Panc1 (cell line): ENCODE results near the gene PRKCQ. TPM values are rescaled to one million over a fixed set of nuclear protein-coding genes. Genes with fewer than 3 reads are reported as not detected.

ENCODE experiments used
- ATAC-seq: fragments of 200-7000 bp; cut with Tn5 transposase; 2 replicates; pipeline ENCODE4 v1.9.1; 2020; ENCODE audit warnings: mild to moderate bottlenecking, moderate library complexity
- BruUV-seq: library from RNA; stranded (reverse); fragments of 400-500 nt; replicated peaks from 2 replicates; lab custom pipeline; 2021; lab: Mats Ljungman, UMichigan
- CTCF ChIA-PET: fragments of 300-600 bp; sonication (Branson Sonifier 250); formaldehyde crosslinking; loops from one replicate; lab custom pipeline; 2022; ENCODE audit warnings: antibody characterized with exemption; lab: Charles Lee
- POLR2A ChIA-PET: fragments of 300-600 bp; sonication (Branson Sonifier 250); formaldehyde crosslinking; loops from one replicate; lab custom pipeline; 2022; ENCODE audit warnings: antibody characterized with exemption; lab: Charles Lee
- DNase-seq: peaks from one replicate; pipeline ENCODE4 v3.0.0-alpha.2; 2010; ENCODE audit warnings: low read depth, low spot score
- H3K27ac ChIP-seq: 2 replicates; pipeline ENCODE4 v1.5.1; 2011; ENCODE audit warnings: mild to moderate bottlenecking, low read length, inconsistent platforms
- H3K27me3 ChIP-seq: fragments of 200-500 bp; sonication (Bioruptor generic); 2 replicates; pipeline ENCODE4 v1.6.0; 2014; ENCODE audit warnings: low read length, inconsistent platforms; ENCODE audit not compliant: control insufficient read depth, insufficient read depth
- H3K36me3 ChIP-seq: fragments of 200-500 bp; sonication (Bioruptor generic); 2 replicates; pipeline ENCODE4 v1.5.1; 2014; ENCODE audit warnings: inconsistent platforms, mild to moderate bottlenecking, low read length, moderate library complexity; ENCODE audit not compliant: control insufficient read depth, insufficient read depth
- H3K4me1 ChIP-seq: 2 replicates; pipeline ENCODE4 v1.5.1; 2011; ENCODE audit warnings: inconsistent platforms, mild to moderate bottlenecking, low read length, moderate library complexity; ENCODE audit not compliant: control insufficient read depth, insufficient read depth
- H3K4me3 ChIP-seq, 2 experiments: 2 replicates each; pipeline ENCODE4 v1.5.1; 2011 to 2012; ENCODE audit warnings: low read depth in 2 of 2, low read length in 2 of 2, mild to moderate bottlenecking in 2 of 2, inconsistent platforms in 1 of 2, moderate library complexity in 1 of 2
- H3K9me3 ChIP-seq: fragments of 200-500 bp; sonication (Bioruptor generic); 2 replicates; pipeline ENCODE4 v1.5.1; 2014; ENCODE audit warnings: low read depth, mild to moderate bottlenecking, inconsistent platforms, low read length, moderate library complexity; ENCODE audit not compliant: control insufficient read depth, insufficient read depth
- CTCF ChIP-seq: fragments of 450-650 bp; IDR thresholded peaks from 2 replicates; pipeline ENCODE4 v1.5.1; 2017; ENCODE audit warnings: mild to moderate bottlenecking
- POLR2AphosphoS5 ChIP-seq: IDR thresholded peaks from 2 replicates; pipeline ENCODE4 v1.6.1; 2012; ENCODE audit warnings: mild to moderate bottlenecking, low read depth, low read length, moderate library complexity
- REST ChIP-seq, 2 experiments: IDR thresholded peaks; 2 replicates each; pipeline ENCODE4 v1.6.1; 2011 to 2012; ENCODE audit warnings: low read depth in 2 of 2, control low read depth in 1 of 2, low read length in 1 of 2, mild to moderate bottlenecking in 1 of 2, moderate library complexity in 1 of 2; ENCODE audit not compliant: insufficient read depth in 1 of 2
- SIN3A ChIP-seq: IDR thresholded peaks from 2 replicates; pipeline ENCODE4 v1.6.1; 2012; ENCODE audit warnings: low read depth, mild to moderate bottlenecking, low read length, moderate library complexity, borderline replicate concordance; ENCODE audit not compliant: insufficient read depth
- TCF7L2 ChIP-seq: IDR thresholded peaks from 2 replicates; pipeline ENCODE4 v1.6.1; 2011; ENCODE audit warnings: mild to moderate bottlenecking, low read depth, low read length, inconsistent platforms
- in situ Hi-C: cut with HindIII; loops from 2 replicates; pipeline ENCODE4 v1.10.0; 2016; ENCODE audit warnings: low sequenced_read_pairs, low pct_unique_long_range_greater_than_20kb
- intact Hi-C: fragments of 100-400 bp; cut with micrococcal nuclease; formaldehyde crosslinking; loops from one replicate; pipeline ENCODE4 v1.10.0; 2022; ENCODE audit not compliant: unreplicated experiment
- total RNA-seq: library from RNA; stranded (reverse); gene quantifications from one replicate; pipeline ENCODE4 v1.2.1, GENCODE V29; 2021; ENCODE audit not compliant: unreplicated experiment

PRKCQ gene
- total RNA-seq, 1 experiment from 2014 or later = 0.23 TPM

GRCh38 chr10:6578795-6579182, 1.3 kb downstream of the PRKCQ start:
- no peaks in the 10 kb centered on the region for H3K36me3 ChIP-seq
- TF ChIP-seq REST (IDR thresholded peaks at IDR 0.05; ENCODE audit: insufficient read depth in 1 of 2, low read depth in 2 of 2, low read length in 1 of 2) = no peak
- no peak for TF ChIP-seq TCF7L2
- no peak for TF ChIP-seq SIN3A
- BruUV-seq = no TSS peak
- DNase-seq = no peak
- H3K4me1 ChIP-seq = no peaks in the 10 kb centered on the region
- CTCF ChIA-PET = no interaction called here
- ATAC-seq = no peak
- H3K27me3 ChIP-seq = peaks cover 10% of the 10 kb centered on the region
- in situ Hi-C loops = no loop called here
- H3K27ac ChIP-seq = no peak overlapping the region
- no peak overlapping the region for H3K4me3 ChIP-seq
- no peaks in the 10 kb centered on the region for H3K9me3 ChIP-seq
- POLR2A ChIA-PET = no interaction called here
- intact Hi-C loops = no loop called here

GRCh38 chr10:6578251-6578771, 1.8 kb downstream of the PRKCQ start:
- no peak for TF ChIP-seq REST (IDR thresholded peaks at IDR 0.05; ENCODE audit: insufficient read depth in 1 of 2, low read depth in 2 of 2, low read length in 1 of 2)
- TF ChIP-seq POLR2AphosphoS5 = no peak
- no peak for TF ChIP-seq TCF7L2
- TF ChIP-seq CTCF = no peak
- TF ChIP-seq SIN3A = no peak
- Histone ChIP-seq H3K9me3 (no peaks in the 10 kb centered on the region), H3K27me3 (peaks cover 10% of the 10 kb centered on the region), H3K4me3 (no peak overlapping the region), H3K36me3 (no peaks in the 10 kb centered on the region), H3K27ac (no peak overlapping the region), H3K4me1 (no peaks in the 10 kb centered on the region)
- in situ Hi-C loops (no loop called here), intact Hi-C loops (no loop called here)
- ChIA-PET CTCF (interaction anchor here (0.6 kb wide), 1 partner anchor 176 kb away, joined by 4 read pairs; no protein-coding TSS in a partner anchor), POLR2A (no interaction called here)
- no peak for DNase-seq
- BruUV-seq = no TSS peak
- ATAC-seq = no peak
